HG03159 (cell line): ENCODE data around the gene TMEM255B.
"Not testable (repeated sequence)": the region's sequence is repeated elsewhere in the genome, so short reads cannot be mapped to it uniquely, and the experiment has no call there.

Experiments
- ATAC-seq: cut with Tn5 transposase; IDR thresholded peaks from one replicate; pipeline ENCODE4 v1.9.1; 2021; ENCODE audit warnings: mild to moderate bottlenecking, moderate library complexity; ENCODE audit not compliant: unreplicated experiment

TMEM255B gene

GRCh38 chr13:113734099-113734825 is 24.8 kb upstream of the TMEM255B start:
- no peak for ATAC-seq

GRCh38 chr13:113734826-113735125 is 24.2 kb upstream of the TMEM255B start:
- no peak for ATAC-seq

- no peak for ATAC-seq
Observed at GRCh38 chr13:113735194-113735593, 23.8 kb upstream of the TMEM255B start.

GRCh38 chr13:113735750-113736149 is 23.3 kb upstream of the TMEM255B start:
- no peak for ATAC-seq

- no peak for ATAC-seq
Observed at GRCh38 chr13:113736258-113736731, 22.7 kb upstream of the TMEM255B start.

GRCh38 chr13:113737803-113738202 is 21.2 kb upstream of the TMEM255B start:
- no peak for ATAC-seq

GRCh38 chr13:113739527-113740285 is 19.3 kb upstream of the TMEM255B start:
- no peak for ATAC-seq

GRCh38 chr13:113740286-113740556 is 18.8 kb upstream of the TMEM255B start:
- no peak for ATAC-seq

- no peak for ATAC-seq
Observed at GRCh38 chr13:113740661-113741060, 18.4 kb upstream of the TMEM255B start.

GRCh38 chr13:113741191-113741668 is 17.8 kb upstream of the TMEM255B start:
- ATAC-seq = no peak

- ATAC-seq = no peak
Observed at GRCh38 chr13:113742000-113742441, 17.0 kb upstream of the TMEM255B start.

GRCh38 chr13:113742445-113743120 is 16.4 kb upstream of the TMEM255B start:
- no peak for ATAC-seq

GRCh38 chr13:113743366-113744195 is 15.4 kb upstream of the TMEM255B start:
- no peak for ATAC-seq

GRCh38 chr13:113744197-113745000 is 14.6 kb upstream of the TMEM255B start:
- no peak for ATAC-seq

GRCh38 chr13:113745059-113745458 is 14.0 kb upstream of the TMEM255B start:
- no peak for ATAC-seq

- ATAC-seq = not testable (repeated sequence)
Observed at GRCh38 chr13:113745500-113746142, 13.4 kb upstream of the TMEM255B start.

- no peak for ATAC-seq
Observed at GRCh38 chr13:113746143-113746525, 12.9 kb upstream of the TMEM255B start.

GRCh38 chr13:113746671-113747070 is 12.4 kb upstream of the TMEM255B start:
- ATAC-seq = no peak

GRCh38 chr13:113747291-113747833 is 11.7 kb upstream of the TMEM255B start:
- ATAC-seq = no peak
